ENCODE results near the gene LRP8. TPM values are rescaled to one million over a fixed set of nuclear protein-coding genes. Genes with fewer than 3 reads are reported as not detected.
A peak's percentile ranks its signal among the peaks of the same experiment; 100 is the strongest.

Gene LRP8
- total RNA-seq, 6 experiments from 2014 or later = 7.2 to 14.9 (median 13.0) TPM

DNA sequence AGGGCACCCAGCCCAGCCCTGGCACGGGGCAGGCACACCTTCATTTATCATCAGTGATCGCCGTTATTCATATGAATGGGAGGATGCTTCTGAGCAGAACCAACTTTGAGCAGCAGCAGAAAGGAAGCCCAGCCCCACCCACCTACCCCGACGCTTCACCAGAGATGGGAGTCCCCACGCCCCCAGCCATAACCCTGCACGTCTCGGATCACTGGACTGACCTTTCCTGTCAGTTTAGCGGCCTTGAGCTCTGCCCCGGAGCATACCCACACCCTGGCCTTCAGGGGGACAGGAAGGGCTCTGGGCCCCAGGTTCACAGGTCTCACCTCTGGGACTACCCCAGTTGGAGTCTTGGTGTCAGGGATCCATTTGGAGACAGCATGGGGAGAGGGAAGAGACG lies 18.1 kb downstream of the LRP8 start:
- TF ChIP-seq, protein P1, sequence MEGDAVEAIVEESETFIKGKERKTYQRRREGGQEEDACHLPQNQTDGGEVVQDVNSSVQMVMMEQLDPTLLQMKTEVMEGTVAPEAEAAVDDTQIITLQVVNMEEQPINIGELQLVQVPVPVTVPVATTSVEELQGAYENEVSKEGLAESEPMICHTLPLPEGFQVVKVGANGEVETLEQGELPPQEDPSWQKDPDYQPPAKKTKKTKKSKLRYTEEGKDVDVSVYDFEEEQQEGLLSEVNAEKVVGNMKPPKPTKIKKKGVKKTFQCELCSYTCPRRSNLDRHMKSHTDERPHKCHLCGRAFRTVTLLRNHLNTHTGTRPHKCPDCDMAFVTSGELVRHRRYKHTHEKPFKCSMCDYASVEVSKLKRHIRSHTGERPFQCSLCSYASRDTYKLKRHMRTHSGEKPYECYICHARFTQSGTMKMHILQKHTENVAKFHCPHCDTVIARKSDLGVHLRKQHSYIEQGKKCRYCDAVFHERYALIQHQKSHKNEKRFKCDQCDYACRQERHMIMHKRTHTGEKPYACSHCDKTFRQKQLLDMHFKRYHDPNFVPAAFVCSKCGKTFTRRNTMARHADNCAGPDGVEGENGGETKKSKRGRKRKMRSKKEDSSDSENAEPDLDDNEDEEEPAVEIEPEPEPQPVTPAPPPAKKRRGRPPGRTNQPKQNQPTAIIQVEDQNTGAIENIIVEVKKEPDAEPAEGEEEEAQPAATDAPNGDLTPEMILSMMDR (IDR thresholded peaks at IDR 0.05) = no peak
- H3K27ac Mint-ChIP-seq = no peak overlapping the region
- peaks cover 11% of the 10 kb centered on the region for H3K4me1 Mint-ChIP-seq (ENCODE audit: low read depth)
- no peak overlapping the region for H3K4me3 Mint-ChIP-seq
- H3K27me3 Mint-ChIP-seq (ENCODE audit: insufficient read depth) = no peaks in the 10 kb centered on the region; the same call in 1 of the 2 replicates
- no peaks in the 10 kb centered on the region for H3K9me3 Mint-ChIP-seq
- H3K36me3 Mint-ChIP-seq (ENCODE audit: low read depth) = no peaks in the 10 kb centered on the region
- DNase-seq = no peak

DNA sequence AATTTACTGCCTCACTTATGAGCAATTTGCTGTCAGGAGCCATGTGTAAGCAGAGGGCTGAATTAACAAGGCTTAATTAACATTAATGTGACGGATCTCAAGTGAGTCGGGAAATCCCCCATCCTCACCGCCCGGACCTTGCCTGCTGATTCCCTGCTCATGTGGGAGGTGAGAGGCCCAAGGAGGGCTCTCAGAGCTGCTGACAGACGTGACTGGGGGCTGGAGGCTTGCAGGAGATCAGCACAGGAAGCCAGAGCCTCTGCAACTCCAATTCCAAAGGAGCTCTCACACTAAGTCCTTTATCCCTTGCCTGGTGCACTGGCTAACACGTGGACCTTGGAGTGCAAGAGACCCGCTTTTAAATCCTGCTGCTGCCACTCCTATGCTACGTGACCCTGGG lies 19.4 kb downstream of the LRP8 start:
- no peak overlapping the region for H3K27ac Mint-ChIP-seq
- no peaks in the 10 kb centered on the region for H3K36me3 Mint-ChIP-seq (ENCODE audit: low read depth)
- no peak overlapping the region for H3K4me3 Mint-ChIP-seq
- H3K4me1 Mint-ChIP-seq (ENCODE audit: low read depth) = peaks cover 11% of the 10 kb centered on the region
- no peaks in the 10 kb centered on the region; the same call in 1 of the 2 replicates for H3K27me3 Mint-ChIP-seq (ENCODE audit: insufficient read depth)
- DNase-seq = no peak
- TF ChIP-seq, protein P1 (IDR thresholded peaks at IDR 0.05) = no peak
- H3K9me3 Mint-ChIP-seq = no peaks in the 10 kb centered on the region

DNA sequence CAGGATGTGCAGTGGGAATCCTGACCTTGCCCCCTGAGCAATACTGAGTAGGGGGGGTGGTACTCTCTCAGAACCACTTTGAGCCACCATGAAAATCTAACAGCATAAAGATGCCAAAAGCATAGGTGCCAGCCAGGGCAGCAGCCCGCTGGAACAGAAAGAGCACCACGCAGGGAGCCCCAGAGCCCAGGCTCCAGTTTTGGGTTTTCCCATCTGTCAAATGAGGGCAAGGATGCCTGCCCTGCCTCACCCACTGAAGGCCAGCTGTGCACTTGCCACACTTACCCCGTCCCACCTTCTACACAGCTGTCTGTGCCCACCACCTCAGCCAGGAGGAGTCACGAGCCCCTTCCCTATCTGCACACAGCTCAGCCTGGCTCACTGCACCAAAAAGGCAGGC lies 20.8 kb downstream of the LRP8 start:
- H3K4me1 Mint-ChIP-seq (ENCODE audit: low read depth) = peaks cover 11% of the 10 kb centered on the region
- TF ChIP-seq, protein P1 (IDR thresholded peaks at IDR 0.05) = no peak
- H3K4me3 Mint-ChIP-seq = no peak overlapping the region
- H3K36me3 Mint-ChIP-seq (ENCODE audit: low read depth) = no peaks in the 10 kb centered on the region
- 0 out of 2 replicates have a peak overlapping the region, but pooled peaks have one; percentile 28 for H3K27ac Mint-ChIP-seq
- no peaks in the 10 kb centered on the region for H3K9me3 Mint-ChIP-seq
- DNase-seq = no peak
- H3K27me3 Mint-ChIP-seq (ENCODE audit: insufficient read depth) = no peaks in the 10 kb centered on the region; the same call in 1 of the 2 replicates

DNA sequence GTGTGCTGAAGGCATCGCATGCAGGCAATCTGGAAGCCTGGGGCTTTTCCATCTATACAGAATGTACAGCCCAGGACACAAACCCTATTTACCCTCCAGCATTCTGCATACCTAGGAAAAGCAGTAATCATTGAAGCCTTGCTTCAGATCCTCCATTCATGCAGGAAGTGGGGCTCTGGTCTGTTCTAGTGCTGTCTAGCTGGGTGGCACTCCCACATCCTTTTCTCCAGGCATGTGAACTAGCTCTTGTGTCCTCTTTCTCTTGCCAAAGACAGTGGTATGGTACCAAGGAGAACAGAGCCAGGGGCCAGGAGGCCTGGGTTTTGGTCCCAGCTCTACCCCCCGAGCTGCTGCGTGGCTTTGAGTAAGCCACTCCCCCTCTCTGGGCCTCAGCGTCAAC lies 21.7 kb downstream of the LRP8 start:
- H3K27me3 Mint-ChIP-seq (ENCODE audit: insufficient read depth) = no peaks in the 10 kb centered on the region; the same call in 1 of the 2 replicates
- H3K9me3 Mint-ChIP-seq = no peaks in the 10 kb centered on the region
- DNase-seq = no peak
- H3K4me1 Mint-ChIP-seq (ENCODE audit: low read depth) = peaks cover 11% of the 10 kb centered on the region
- H3K36me3 Mint-ChIP-seq (ENCODE audit: low read depth) = no peaks in the 10 kb centered on the region
- no peak overlapping the region for H3K27ac Mint-ChIP-seq
- H3K4me3 Mint-ChIP-seq = no peak overlapping the region
- TF ChIP-seq, protein P1 (IDR thresholded peaks at IDR 0.05) = no peak

DNA sequence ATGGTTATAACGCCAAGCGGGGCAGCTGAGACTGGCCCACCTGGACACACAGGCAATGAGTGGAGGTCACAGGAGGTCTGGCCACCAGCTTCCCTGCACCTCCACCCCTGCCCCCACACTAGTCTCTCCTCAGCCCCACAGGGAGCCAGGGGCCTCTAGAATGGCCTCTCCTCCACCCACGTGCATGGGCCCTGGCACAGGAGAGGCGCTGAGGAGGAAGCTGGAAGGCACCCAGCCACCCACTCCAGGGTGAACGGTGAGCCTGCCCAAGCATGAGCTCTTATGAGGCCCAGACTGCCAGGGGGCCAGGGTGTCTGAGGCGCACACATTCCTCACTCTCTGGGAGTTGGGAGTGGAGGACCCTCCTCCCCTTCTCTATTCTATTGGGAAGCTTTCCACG lies 22.2 kb downstream of the LRP8 start:
- no peaks in the 10 kb centered on the region; the same call in 1 of the 2 replicates for H3K27me3 Mint-ChIP-seq (ENCODE audit: insufficient read depth)
- no peak overlapping the region for H3K27ac Mint-ChIP-seq
- TF ChIP-seq, protein P1 (IDR thresholded peaks at IDR 0.05) = no peak
- no peak overlapping the region for H3K4me3 Mint-ChIP-seq
- H3K9me3 Mint-ChIP-seq = no peaks in the 10 kb centered on the region
- H3K36me3 Mint-ChIP-seq (ENCODE audit: low read depth) = no peaks in the 10 kb centered on the region
- no peak for DNase-seq
- H3K4me1 Mint-ChIP-seq (ENCODE audit: low read depth) = peaks cover 11% of the 10 kb centered on the region

DNA sequence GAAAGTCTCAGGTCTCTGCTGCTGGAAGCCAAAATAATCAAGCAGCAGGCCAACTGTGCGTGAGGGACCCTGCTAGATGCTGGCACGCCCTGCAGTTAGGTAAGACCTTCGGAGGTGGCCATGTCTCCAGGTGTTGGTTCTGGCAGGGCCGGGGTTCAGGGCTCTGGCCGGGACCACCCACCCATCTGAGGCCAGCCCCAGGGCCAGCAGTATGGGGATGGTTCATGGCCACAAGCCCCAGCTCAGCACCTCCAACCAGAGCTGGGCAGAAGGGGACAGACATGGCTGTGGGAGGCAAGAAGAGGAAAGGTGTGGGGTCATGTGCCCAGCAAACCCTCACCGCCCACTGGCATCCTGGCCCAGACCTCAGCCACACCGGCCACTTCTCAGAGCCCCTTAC lies 23.3 kb downstream of the LRP8 start:
- H3K36me3 Mint-ChIP-seq (ENCODE audit: low read depth) = no peaks in the 10 kb centered on the region
- no peaks in the 10 kb centered on the region for H3K9me3 Mint-ChIP-seq
- H3K27ac Mint-ChIP-seq = no peak overlapping the region
- H3K27me3 Mint-ChIP-seq (ENCODE audit: insufficient read depth) = no peaks in the 10 kb centered on the region; the same call in 1 of the 2 replicates
- no peak for DNase-seq
- H3K4me1 Mint-ChIP-seq (ENCODE audit: low read depth) = peaks cover 11% of the 10 kb centered on the region
- H3K4me3 Mint-ChIP-seq = no peak overlapping the region
- TF ChIP-seq, protein P1 (IDR thresholded peaks at IDR 0.05) = no peak

Measured in HFFc6 (cell line).